DOHH2 (cell line): ENCODE results near the gene S100A14.

Experiments
- H3F3A ChIP-seq: fragments of 200-600 bp; sonication (generic), shearing (Covaris generic); 2 replicates; pipeline ENCODE4 v1.6.0; 2016; ENCODE audit warnings: antibody characterized with exemption, mild to moderate bottlenecking; ENCODE audit not compliant: control insufficient read depth, insufficient read depth
- H3K27ac ChIP-seq: fragments of 200-600 bp; sonication (generic); 2 replicates; pipeline ENCODE4 v1.5.1; 2014; ENCODE audit warnings: low read depth, mild to moderate bottlenecking, low read length, moderate library complexity
- H3K27me3 ChIP-seq: fragments of 200-600 bp; sonication (generic); 2 replicates; pipeline ENCODE4 v1.6.1; 2014; ENCODE audit warnings: mild to moderate bottlenecking, low read length, mixed read lengths; ENCODE audit not compliant: control insufficient read depth
- H3K36me3 ChIP-seq: fragments of 200-600 bp; sonication (generic); 2 replicates; pipeline ENCODE4 v1.6.1; 2014; ENCODE audit warnings: mild to moderate bottlenecking, low read length, moderate library complexity, mixed read lengths; ENCODE audit not compliant: control insufficient read depth
- H3K4me1 ChIP-seq: fragments of 200-600 bp; sonication (generic); 2 replicates; pipeline ENCODE4 v1.6.1; 2014; ENCODE audit warnings: mild to moderate bottlenecking, low read length, mixed read lengths; ENCODE audit not compliant: control insufficient read depth
- H3K4me2 ChIP-seq: fragments of 200-600 bp; sonication (generic); 2 replicates; pipeline ENCODE4 v1.6.0; 2014; ENCODE audit warnings: mild to moderate bottlenecking, low read length, moderate library complexity
- H3K4me3 ChIP-seq: fragments of 200-600 bp; sonication (generic); 2 replicates; pipeline ENCODE4 v1.5.1; 2014; ENCODE audit warnings: mild to moderate bottlenecking, low read length, mixed read lengths
- H3K79me2 ChIP-seq: fragments of 200-600 bp; sonication (generic); 2 replicates; pipeline ENCODE4 v1.6.1; 2014; ENCODE audit warnings: mild to moderate bottlenecking, low read length, mixed read lengths; ENCODE audit not compliant: control insufficient read depth
- H3K9me2 ChIP-seq: fragments of 200-600 bp; sonication (generic); replicated peaks from 2 replicates; pipeline ENCODE4 v1.6.1; 2014; ENCODE audit warnings: mild to moderate bottlenecking, low read length, mixed read lengths; ENCODE audit not compliant: control insufficient read depth
- H3K9me3 ChIP-seq: fragments of 200-600 bp; sonication (generic); 2 replicates; pipeline ENCODE4 v1.6.1; 2014; ENCODE audit warnings: antibody characterized with exemption, low read length, mixed read lengths; ENCODE audit not compliant: control insufficient read depth, insufficient read depth
- H4K20me1 ChIP-seq: fragments of 200-600 bp; sonication (generic); 2 replicates; pipeline ENCODE4 v1.6.0; 2014; ENCODE audit warnings: low read depth, mild to moderate bottlenecking, antibody characterized with exemption, low read length, moderate library complexity; ENCODE audit not compliant: control insufficient read depth, insufficient read depth
- EZH2phosphoT487 ChIP-seq: fragments of 200-600 bp; sonication (generic); IDR thresholded peaks from 2 replicates; pipeline ENCODE4 v1.6.1; 2017; ENCODE audit warnings: borderline replicate concordance, mild to moderate bottlenecking, antibody characterized with exemption, low read length, moderate library complexity, mixed read lengths
- TF ChIP-seq, protein P1 (sequence below): fragments of 200-600 bp; sonication (generic); IDR thresholded peaks from one replicate; pipeline ENCODE4 v1.5.1; 2014; ENCODE audit warnings: antibody characterized with exemption, mild to moderate bottlenecking, low read depth, low read length; ENCODE audit not compliant: poor library complexity, severe bottlenecking

The S100A14 gene

GRCh38 chr1:153661111-153661708 lies 45.1 kb upstream of the S100A14 start:
- peaks cover 58% of the 10 kb centered on the region for H3K36me3 ChIP-seq
- H3F3A ChIP-seq = peaks cover 55% of the 10 kb centered on the region
- no peak overlapping the region for H3K4me3 ChIP-seq
- TF ChIP-seq, protein P1, sequence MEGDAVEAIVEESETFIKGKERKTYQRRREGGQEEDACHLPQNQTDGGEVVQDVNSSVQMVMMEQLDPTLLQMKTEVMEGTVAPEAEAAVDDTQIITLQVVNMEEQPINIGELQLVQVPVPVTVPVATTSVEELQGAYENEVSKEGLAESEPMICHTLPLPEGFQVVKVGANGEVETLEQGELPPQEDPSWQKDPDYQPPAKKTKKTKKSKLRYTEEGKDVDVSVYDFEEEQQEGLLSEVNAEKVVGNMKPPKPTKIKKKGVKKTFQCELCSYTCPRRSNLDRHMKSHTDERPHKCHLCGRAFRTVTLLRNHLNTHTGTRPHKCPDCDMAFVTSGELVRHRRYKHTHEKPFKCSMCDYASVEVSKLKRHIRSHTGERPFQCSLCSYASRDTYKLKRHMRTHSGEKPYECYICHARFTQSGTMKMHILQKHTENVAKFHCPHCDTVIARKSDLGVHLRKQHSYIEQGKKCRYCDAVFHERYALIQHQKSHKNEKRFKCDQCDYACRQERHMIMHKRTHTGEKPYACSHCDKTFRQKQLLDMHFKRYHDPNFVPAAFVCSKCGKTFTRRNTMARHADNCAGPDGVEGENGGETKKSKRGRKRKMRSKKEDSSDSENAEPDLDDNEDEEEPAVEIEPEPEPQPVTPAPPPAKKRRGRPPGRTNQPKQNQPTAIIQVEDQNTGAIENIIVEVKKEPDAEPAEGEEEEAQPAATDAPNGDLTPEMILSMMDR = no peak
- no peak for TF ChIP-seq EZH2phosphoT487
- H3K9me3 ChIP-seq = no peaks in the 10 kb centered on the region
- no peaks in the 10 kb centered on the region for H3K27me3 ChIP-seq
- no peaks in the 10 kb centered on the region for H4K20me1 ChIP-seq
- no peak overlapping the region for H3K27ac ChIP-seq
- peaks cover 14% of the 10 kb centered on the region for H3K79me2 ChIP-seq
- H3K9me2 ChIP-seq = no peaks in the 10 kb centered on the region
- H3K4me2 ChIP-seq = no peak overlapping the region
- peaks cover 17% of the 10 kb centered on the region for H3K4me1 ChIP-seq

- H3K27me3 ChIP-seq = no peaks in the 10 kb centered on the region
- peaks cover 46% of the 10 kb centered on the region for H3F3A ChIP-seq
- H3K9me3 ChIP-seq = no peaks in the 10 kb centered on the region
- peaks cover 43% of the 10 kb centered on the region for H3K36me3 ChIP-seq
- no peaks in the 10 kb centered on the region for H4K20me1 ChIP-seq
- H3K4me1 ChIP-seq = peaks cover 17% of the 10 kb centered on the region
- no peak overlapping the region for H3K27ac ChIP-seq
- peak overlapping the region; percentile 76 for H3K4me2 ChIP-seq
- TF ChIP-seq EZH2phosphoT487 = no peak
- TF ChIP-seq, protein P1 = no peak
- H3K79me2 ChIP-seq = peaks cover 14% of the 10 kb centered on the region
- H3K4me3 ChIP-seq = peak overlapping the region; percentile 89
- H3K9me2 ChIP-seq = no peaks in the 10 kb centered on the region
Measured at GRCh38 chr1:153659656-153660055, 43.5 kb upstream of the S100A14 start.

GRCh38 chr1:153659175-153659534 lies 43.0 kb upstream of the S100A14 start:
- no peaks in the 10 kb centered on the region for H3K9me2 ChIP-seq
- H3K27ac ChIP-seq = peak overlapping the region; percentile 64
- no peaks in the 10 kb centered on the region for H4K20me1 ChIP-seq
- H3K4me1 ChIP-seq = peaks cover 17% of the 10 kb centered on the region
- H3K4me2 ChIP-seq = peak overlapping the region; percentile 76
- H3F3A ChIP-seq = peaks cover 45% of the 10 kb centered on the region
- H3K4me3 ChIP-seq = peak overlapping the region; percentile 89
- H3K27me3 ChIP-seq = no peaks in the 10 kb centered on the region
- peaks cover 14% of the 10 kb centered on the region for H3K79me2 ChIP-seq
- TF ChIP-seq, protein P1 = no peak
- TF ChIP-seq EZH2phosphoT487 = no peak
- no peaks in the 10 kb centered on the region for H3K9me3 ChIP-seq
- H3K36me3 ChIP-seq = peaks cover 38% of the 10 kb centered on the region
